GM19193 (cell line): ENCODE data around the gene DOK4.

ENCODE experiments used
- POLR2A ChIP-seq: IDR thresholded peaks from 4 replicates; pipeline ENCODE4 v1.6.1; 2011; ENCODE audit not compliant: insufficient read depth, insufficient read length; ENCODE audit errors: extremely low read depth

DOK4 gene

DNA sequence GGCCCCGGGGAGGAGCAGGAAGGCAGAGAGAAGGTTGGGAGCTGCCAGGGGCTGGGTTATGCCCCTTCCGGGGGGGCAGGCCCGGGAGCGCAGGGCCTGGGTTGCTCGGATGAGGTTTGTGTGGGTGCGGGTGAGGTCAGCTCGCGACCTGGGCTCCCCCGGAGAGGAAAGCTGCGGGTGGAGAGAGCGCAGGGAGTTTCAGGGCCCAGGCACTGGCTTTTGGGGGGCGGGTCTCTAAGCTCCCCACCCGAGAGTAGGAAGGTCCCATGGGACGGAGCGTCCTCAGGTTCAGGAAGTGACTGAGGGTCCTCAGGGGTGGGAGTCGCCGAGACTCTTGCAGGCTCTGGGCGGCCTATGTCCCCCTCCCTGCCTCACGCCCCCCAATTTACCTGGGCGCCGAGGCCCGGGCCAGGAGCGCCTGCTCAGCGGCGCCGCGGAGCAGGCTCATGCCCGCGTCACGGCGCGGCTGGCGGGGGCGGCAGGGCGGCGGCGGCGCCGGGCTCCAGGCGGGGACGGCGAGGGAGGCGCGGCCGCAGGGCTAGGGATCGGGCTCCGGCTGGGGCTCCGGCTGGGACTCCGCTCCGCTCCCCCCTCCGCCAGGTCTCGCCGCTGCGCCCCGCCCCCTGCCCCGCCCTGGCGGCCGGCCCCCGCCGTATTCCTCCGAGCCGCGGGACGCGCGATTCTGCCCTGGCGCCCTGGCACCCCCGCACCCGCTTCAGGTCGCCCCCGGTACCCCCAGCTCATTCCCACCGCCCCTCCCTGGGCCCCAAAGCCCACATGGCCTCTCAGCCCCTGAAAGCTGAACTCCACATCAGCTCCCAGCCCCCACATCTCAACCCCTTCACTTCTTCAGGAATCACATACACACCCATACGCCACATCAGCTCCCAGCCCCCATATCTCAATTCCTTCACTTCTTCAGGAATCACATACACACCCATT, at the start of gene DOK4:
TSS of gene DOK4 (minus strand) at position 578 of the 942 bp plus-strand sequence. CDS start 6,986 bp downstream, outside the sequence.
- no peak for TF ChIP-seq POLR2A

GRCh38 chr16:57535680-57536305, 49.5 kb upstream of the DOK4 start:
- no peak for TF ChIP-seq POLR2A

GRCh38 chr16:57534881-57535658, 48.8 kb upstream of the DOK4 start:
- no peak for TF ChIP-seq POLR2A

DNA sequence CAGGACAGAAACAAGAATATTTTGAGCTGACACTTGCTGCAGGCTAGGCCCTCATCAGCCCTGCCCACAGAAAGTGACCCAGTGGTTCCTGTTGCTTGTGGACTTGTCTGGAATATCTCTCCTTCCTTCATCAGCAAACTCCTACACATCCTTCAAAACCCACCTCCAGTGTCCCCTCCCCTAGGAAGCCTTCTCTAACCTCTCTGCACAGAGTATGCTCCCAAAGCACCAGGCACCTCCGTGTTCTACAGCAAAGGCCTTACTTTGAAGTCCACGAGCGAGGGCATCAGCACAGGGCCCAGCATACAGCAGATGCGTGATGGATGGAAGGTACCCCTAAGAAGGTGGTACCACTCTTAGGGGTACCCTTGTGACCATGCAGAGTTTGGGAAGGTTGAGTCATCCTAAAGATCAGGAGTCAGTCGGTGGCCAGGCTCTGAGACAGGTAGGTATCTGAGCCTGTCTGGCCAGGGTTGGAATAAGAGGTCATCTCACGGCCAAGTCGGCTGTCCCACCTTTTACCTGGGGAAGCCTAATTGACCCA, 48.1 kb upstream of the DOK4 start:
- TF ChIP-seq POLR2A, result no peak

GRCh38 chr16:57533431-57534336, 47.4 kb upstream of the DOK4 start:
- no peak for TF ChIP-seq POLR2A

DNA sequence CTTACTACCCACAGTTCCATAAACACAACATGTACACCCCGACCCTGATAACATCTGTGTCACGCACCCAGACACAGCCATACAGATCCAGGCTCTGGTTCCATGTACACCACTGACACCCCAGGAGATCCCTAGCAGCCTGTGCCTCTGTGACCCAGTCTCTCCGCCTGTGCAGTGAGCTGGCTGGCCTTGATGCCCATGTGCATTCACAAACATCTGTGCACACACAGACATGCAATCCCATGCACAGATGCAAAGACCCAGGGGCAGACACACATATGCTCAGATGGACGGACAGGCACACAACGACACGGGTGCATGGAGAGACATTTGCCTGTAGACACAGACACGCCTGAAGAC, 46.0 kb upstream of the DOK4 start:
- TF ChIP-seq POLR2A, result no peak

GRCh38 chr16:57531635-57532265, 45.5 kb upstream of the DOK4 start:
- no peak for TF ChIP-seq POLR2A

DNA sequence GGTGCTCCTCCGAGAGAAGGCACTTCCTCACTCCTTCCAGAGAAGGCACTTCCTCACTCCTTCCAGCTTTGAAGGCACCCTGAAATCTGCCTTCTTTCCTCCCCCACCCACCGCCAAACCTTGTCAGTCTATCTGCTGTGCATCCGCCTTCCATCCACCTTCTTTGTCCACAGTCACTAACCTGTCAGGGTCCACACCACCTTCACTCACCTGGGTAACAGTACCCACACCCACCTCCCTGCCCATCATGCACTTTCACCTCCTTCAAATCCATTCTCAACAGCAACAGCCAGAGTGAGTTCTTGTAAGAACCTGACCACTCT, 44.9 kb upstream of the DOK4 start:
- TF ChIP-seq POLR2A, result no peak

DNA sequence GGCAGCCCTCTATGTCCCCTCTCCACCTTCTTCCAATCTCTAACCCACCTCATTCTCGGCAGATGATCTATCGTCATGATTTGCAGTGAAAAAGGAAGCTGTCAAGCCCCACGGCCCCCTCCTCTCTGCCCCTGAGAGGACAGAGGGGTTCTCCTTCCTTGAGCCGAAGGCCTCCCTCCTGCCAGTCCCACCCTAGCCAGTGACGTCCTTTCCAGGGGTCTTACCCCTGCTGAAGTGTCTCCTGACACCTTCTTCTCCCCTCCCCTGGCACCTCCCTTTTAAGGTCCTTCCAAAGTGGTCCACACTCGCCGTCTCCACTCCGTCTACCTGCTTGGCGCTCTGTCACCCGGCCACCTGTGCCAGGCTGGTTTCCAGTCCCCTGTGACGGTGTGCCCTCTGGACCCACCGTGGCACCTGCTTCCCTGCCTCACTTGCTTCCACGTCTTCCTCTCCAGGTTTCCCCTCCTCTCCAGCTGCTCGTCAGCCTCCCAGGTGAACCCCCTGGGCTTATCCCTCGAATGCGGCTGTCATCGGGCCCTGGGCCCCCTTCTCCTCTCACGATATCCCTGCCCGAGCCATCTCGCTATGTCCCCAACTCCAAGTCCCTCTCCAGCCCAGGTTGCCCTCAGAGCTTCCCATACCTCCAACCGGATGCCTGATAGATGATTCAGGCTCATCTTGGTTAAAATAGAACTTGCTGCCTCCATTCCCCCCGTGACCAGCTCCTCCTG, 44.4 kb upstream of the DOK4 start:
- TF ChIP-seq POLR2A, result no peak

- no peak for TF ChIP-seq POLR2A
These were observed 43.8 kb upstream of the DOK4 start for GRCh38 chr16:57530104-57530521.

DNA sequence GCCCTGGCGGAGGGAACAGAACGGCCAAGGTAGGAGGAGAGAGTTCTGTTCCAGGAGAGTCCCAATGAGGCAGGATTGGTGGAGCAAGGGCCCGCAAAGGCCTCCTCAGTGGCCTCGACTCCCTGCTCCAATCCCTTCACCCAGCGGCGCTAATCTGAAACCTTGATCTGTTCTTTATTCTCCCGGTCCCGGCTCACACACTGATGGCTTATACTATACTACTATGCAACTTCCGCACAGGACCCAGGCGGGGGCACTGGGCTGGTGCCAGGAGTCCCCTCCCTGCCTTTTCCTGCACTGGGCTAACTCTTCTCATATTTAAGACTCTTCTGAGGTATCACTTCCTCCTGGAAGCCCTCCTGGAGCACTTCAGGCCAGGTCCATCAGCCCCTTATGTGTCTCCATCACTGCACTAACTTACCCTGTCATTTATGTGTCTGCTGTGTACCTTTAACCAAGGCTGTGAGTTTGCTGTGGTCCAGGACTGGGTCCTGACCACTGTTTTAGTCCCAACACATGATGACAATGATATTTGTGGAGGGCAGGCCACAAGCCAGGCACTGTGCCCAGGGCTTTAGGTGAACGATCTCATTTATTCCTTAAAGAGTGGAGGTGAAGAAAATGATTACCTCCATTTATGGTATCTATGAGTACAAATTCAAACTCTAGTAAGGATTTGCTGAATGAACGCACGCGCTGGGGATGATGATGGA, 43.3 kb upstream of the DOK4 start:
- TF ChIP-seq POLR2A, result no peak
